ENCODE results near the gene NECAB2. TPM values are rescaled to one million over a fixed set of nuclear protein-coding genes. Genes with fewer than 3 reads are reported as not detected.

NECAB2 gene
- total and polyA plus RNA-seq, 2 of the 8 experiments (the other 6 are each of a cell fraction or from before 2014, with no cell fraction given) = 3.6 to 4.2 TPM

- H3K56ac ChIP-seq (replicated peaks; ENCODE audit: insufficient read length, low read depth, low read length) = no peak overlapping the region
- H3K9ac ChIP-seq (replicated peaks in 1 of 4; ENCODE audit: extremely low read depth in 1 of 4, low read depth in 3 of 4, low read length in 3 of 4) = no peak overlapping the region
- H4K5ac ChIP-seq (ENCODE audit: insufficient read length, low read depth, low read length) = no peak overlapping the region
- POLR2A ChIA-PET (ENCODE audit: partially characterized antibody) = interaction anchor here (0.8 to 1.1 kb wide), 3 partner anchors 10 to 18 kb away, joined by 3 read pairs; no protein-coding TSS in a partner anchor
- H3K9me3 ChIP-seq (ENCODE audit: insufficient read depth in 2 of 2, low read depth in 1 of 2, low read length in 1 of 2) = no peaks in the 10 kb centered on the region; a peak in 1 of 4 replicates
- H3K79me1 ChIP-seq (ENCODE audit: low read depth, low read length) = no peaks in the 10 kb centered on the region
- no peak overlapping the region for H3K23ac ChIP-seq (ENCODE audit: insufficient read length)
- no peak overlapping the region for H2BK15ac ChIP-seq (ENCODE audit: low read length)
- H3K36me3 ChIP-seq (ENCODE audit: control insufficient read depth in 2 of 4, insufficient read depth in 4 of 4, low read length in 3 of 4) = no peaks in the 10 kb centered on the region; a peak in 1 of 8 replicates
- no peak overlapping the region for H2BK120ac ChIP-seq (replicated peaks; ENCODE audit: low read depth, low read length)
- no peak overlapping the region for H3K27ac ChIP-seq (ENCODE audit: low read depth, low read length)
- H4K20me1 ChIP-seq (replicated peaks in 1 of 2; ENCODE audit: control insufficient read depth in 1 of 2, insufficient read depth in 2 of 2, low read length in 2 of 2) = peaks cover 0 to 2% of the 10 kb centered on the region in 2 experiments
- H3K23me2 ChIP-seq (ENCODE audit: low read depth, low read length) = no peaks in the 10 kb centered on the region
- FAIRE-seq (no peak), DNase-seq (ENCODE audit: low read depth in 1 of 2, low spot score in 2 of 2) (peak in 1 of 2 experiments; percentile 82)
- no peak overlapping the region for H4K8ac ChIP-seq (ENCODE audit: extremely low read depth, insufficient read depth, low read length)
- peak; percentile 38 for TF ChIP-seq KDM4A (IDR thresholded peaks at IDR 0.05; ENCODE audit: low read depth, low read length, severe bottlenecking)
- no peak for TF ChIP-seq RXRA (IDR thresholded peaks at IDR 0.05; ENCODE audit: insufficient read depth, low read depth, low read length)
- TF ChIP-seq TAF1 (IDR thresholded peaks at IDR 0.05; ENCODE audit: low read depth, low read length) = no peak
- no peak for TF ChIP-seq KDM1A (IDR thresholded peaks at IDR 0.05; ENCODE audit: borderline replicate concordance, low read length)
- TF ChIP-seq SP1 (IDR thresholded peaks at IDR 0.05; ENCODE audit: low read depth, low read length) = peak; percentile 48; the same call in 1 of the 2 replicates
- peak; percentile 73 to 76; a peak in 2 of 4 replicates for TF ChIP-seq SIN3A (conservative IDR thresholded peaks at IDR 0.05 in 1 of 2, IDR thresholded peaks at IDR 0.05 in 1 of 2; ENCODE audit: low read depth in 1 of 2, low read length in 2 of 2)
- 0 out of 2 replicates have a peak, but pooled peaks have one; percentile 6 for TF ChIP-seq SP2 (IDR thresholded peaks at IDR 0.05; ENCODE audit: low read length)
- CTCF ChIA-PET (ENCODE audit: partially characterized antibody) = interaction anchor here (0.6 to 6.0 kb wide), 17 partner anchors 15 to 166 kb away, joined by 3 to 42 read pairs (median 4); partner anchors contain the start of gene SLC38A8
- H3K27me3 ChIP-seq (replicated peaks in 1 of 4; ENCODE audit: control insufficient read depth in 3 of 4, extremely low read depth in 1 of 4, insufficient read depth in 3 of 4, low read length in 3 of 4) = no peaks in the 10 kb centered on the region
- no peak overlapping the region for H2AFZ ChIP-seq (ENCODE audit: low read length)
- H3K79me2 ChIP-seq (ENCODE audit: control insufficient read depth in 1 of 2, insufficient read depth in 2 of 2, low read length in 2 of 2) = no peaks in the 10 kb centered on the region
- no peak overlapping the region for H2BK20ac ChIP-seq (ENCODE audit: low read length)
- H2BK12ac ChIP-seq (ENCODE audit: low read depth, low read length) = no peak overlapping the region
- no peak overlapping the region; the same call in 1 of the 2 replicates for H3K18ac ChIP-seq (ENCODE audit: extremely low read depth, low read length)
- H4K91ac ChIP-seq (replicated peaks; ENCODE audit: insufficient read length, low read length) = no peak overlapping the region
- no peak overlapping the region for H2AK5ac ChIP-seq (ENCODE audit: low read depth, low read length)
- H3K4me3 ChIP-seq (ENCODE audit: extremely low read depth in 1 of 4, insufficient read depth in 2 of 4, low read depth in 3 of 4, low read length in 4 of 4) = peak overlapping the region in 1 of 4 experiments; percentile 42; a peak in 2 of 8 replicates
- H2BK5ac ChIP-seq (ENCODE audit: low read depth, low read length) = no peak overlapping the region
- 26% methylated on average over 20 of the region's 21 CpGs; no CpG with 5 or more reads in 1 of the 2 experiments for WGBS, 2 experiments (ENCODE audit: extremely low coverage in 1 of 2, insufficient coverage in 1 of 2, insufficient read length in 1 of 2, insufficient replicate concordance in 2 of 2, low coverage in 1 of 2, low lambda C conversion rate in 2 of 2, missing lambda C conversion rate in 1 of 2)
- H3K4me1 ChIP-seq (replicated peaks in 1 of 4; ENCODE audit: control insufficient read depth in 3 of 4, insufficient read depth in 4 of 4, low read length in 3 of 4) = peaks cover 2 to 12% (median 7%) of the 10 kb centered on the region in 4 experiments; a peak in 5 of 7 replicates
- H3K14ac ChIP-seq (ENCODE audit: insufficient read length) = no peak overlapping the region
- no peak overlapping the region for H3K4ac ChIP-seq (replicated peaks; ENCODE audit: insufficient read length, low read depth, low read length)
- peak overlapping the region in 1 of 2 experiments; percentile 56; a peak in 2 of 4 replicates for H3K4me2 ChIP-seq (ENCODE audit: insufficient read depth in 1 of 2, low read depth in 2 of 2, low read length in 2 of 2)
Measured at GRCh38 chr16:83995754-83996153, 27.7 kb downstream of the NECAB2 start.
